EL (cell line): ENCODE results near the gene ADAMTSL1.

Source experiments
- DNase-seq: peaks from one replicate; pipeline ENCODE4 v3.0.0-alpha.2; 2016

Gene ADAMTSL1

DNA sequence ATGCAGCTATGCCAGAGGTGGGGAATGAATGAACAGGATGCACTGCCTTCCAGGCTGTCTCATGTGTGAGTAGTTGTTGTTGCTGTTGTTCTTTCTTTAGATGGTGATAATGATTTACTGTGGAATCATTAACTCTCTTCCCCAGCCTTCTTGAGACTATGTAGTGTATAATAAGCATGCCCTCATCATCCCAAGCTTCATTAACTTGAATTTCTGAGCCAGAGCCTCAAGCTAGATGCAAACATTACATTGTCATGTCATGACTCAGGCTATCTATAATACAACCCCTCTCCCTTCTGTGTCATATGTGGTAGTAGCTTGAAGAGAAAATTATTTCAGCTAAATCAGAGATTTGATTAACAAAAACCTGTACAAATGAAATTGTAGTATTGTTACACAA is 10.0 kb upstream of the ADAMTSL1 start:
- peak; percentile 73 for DNase-seq

DNA sequence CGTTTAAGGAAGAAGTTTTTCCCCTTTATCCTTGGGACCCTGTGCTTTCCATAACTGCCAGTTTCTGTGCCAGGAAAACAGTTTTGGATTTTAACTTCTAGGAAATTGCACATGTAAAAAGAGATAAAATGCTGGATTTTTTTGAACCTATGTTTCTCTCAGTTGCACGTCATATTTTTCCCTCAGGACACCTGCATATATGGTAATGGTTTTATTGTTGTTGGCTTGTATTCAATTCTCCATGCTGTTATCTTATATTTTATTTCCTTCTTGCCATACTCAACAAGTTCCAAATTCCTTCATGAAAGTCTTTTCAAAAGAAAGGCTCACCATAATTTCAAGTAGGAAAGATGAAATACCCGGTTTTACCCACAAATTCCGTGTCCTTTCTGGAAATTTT is 7.9 kb upstream of the ADAMTSL1 start:
- DNase-seq, result no peak

DNA sequence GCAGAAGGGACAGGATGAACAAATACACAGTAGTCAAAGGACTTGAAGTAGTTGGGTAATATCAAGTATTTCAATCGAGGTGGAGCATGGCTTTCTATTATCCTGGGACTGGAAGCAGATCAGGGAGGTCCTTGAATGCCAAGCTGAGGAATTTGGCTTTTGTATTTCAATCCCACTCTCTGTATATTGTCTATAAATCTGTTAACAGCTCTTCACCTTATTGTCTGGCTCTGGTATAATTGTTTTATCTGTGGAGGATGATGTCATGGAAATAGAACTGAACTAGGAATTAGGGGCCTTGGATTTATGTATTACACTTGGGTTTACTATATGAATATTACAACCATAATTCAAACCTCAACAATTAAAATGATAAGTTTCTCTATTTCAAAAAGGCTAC is 6.3 kb upstream of the ADAMTSL1 start:
- DNase-seq, result no peak

DNA sequence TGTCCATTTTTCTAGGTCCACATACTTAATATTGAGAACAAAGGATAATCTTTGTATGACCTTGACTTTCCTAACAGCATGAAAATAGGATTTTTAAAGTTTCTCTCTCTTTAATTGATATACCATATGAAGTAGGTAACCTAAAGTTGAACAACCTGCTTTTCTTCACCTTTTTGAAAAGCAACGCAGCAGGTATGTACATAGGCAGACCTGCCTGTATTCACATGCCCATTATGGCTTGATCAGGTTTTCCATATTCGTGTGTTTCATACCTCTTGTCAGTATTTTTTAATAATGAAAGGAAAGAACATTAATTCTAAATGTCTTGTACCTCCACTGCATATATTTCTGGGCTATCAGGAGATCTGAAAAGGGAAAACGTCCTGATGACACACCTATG is 1.5 kb upstream of the ADAMTSL1 start:
- no peak for DNase-seq

DNA sequence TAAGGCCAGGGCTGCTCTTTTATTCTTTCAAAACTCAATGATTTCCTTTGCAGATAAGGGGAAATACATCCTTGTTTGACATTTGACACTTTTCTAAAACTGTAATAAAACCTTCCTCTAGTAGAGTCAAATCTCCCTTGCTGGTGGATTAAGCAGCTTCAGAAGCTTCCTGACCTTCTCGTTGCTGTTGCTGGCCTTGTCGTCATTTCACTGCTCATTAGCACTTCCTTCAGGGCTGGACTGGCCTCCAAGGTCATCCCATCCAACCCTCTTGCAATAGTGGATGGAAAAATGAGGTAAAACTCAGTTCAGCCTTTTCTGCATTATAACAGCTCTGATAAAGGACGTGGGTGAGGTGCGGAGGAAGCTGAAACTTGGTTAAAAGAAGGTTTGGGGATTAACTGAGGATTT is 1.1 kb upstream of the ADAMTSL1 start:
- DNase-seq, result no peak

DNA sequence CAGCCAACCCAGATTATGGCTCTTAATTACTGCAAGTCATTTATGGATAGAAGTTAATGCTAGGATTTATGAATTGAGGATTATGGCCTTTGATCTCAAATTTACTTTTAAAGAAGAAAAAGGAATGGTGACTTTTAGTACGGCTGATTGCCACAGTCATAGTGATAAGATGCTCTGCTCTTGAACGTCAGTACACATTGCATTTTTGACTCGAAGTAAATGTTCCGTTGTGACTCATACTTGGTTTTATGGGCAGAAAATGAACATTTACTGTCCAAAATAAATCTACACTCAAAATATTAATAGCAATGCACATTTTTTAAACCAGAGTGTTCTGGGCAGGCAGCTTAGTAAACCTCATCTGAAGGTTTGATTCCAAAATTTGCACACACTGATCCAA is 830 bp downstream of the ADAMTSL1 start:
- DNase-seq, result peak; percentile 62

DNA sequence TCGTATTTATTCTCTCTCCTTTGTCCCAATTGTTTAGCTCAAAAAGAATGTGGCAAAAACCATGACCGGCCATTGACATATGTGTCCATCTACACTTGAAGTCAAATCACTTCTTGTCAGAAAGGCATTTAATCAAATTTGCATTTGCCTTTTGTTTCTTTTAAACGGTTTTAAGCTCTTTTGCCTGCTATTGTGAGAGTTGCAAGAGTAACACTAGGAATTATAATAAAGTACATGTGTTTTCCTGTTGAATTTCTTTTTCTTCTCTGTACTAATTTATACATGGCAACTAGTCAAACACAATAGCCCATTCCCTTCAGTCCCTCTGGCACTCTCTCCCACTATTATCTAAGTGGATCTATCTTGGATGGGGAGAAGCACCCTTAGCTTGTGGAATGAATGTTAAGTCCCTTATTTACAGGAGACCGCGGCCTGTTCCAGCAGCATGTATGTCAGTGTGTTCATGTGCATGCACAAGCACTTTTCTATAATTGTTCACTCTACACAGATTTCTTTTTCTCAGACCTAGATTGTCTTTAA is 3.2 kb downstream of the ADAMTSL1 start:
- no peak for DNase-seq

DNA sequence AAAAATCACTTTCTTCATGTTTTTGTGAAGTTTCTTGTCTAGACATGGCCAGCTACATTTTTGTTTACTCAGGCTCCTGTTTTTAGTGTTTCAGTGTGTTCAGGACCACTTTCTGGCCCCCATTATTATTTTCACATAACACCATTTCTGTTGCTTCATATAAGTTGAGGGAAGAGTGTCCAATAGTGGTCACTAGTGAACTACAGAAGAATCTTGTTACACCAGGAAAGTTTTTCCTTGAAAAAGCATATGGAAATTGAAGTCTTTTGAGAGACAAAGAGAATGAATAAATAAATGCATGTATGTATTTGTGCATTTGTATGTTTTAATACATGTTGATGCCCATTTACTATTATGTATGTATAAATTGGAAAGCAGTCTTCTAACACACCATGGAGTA is 3.8 kb downstream of the ADAMTSL1 start:
- DNase-seq, result no peak

DNA sequence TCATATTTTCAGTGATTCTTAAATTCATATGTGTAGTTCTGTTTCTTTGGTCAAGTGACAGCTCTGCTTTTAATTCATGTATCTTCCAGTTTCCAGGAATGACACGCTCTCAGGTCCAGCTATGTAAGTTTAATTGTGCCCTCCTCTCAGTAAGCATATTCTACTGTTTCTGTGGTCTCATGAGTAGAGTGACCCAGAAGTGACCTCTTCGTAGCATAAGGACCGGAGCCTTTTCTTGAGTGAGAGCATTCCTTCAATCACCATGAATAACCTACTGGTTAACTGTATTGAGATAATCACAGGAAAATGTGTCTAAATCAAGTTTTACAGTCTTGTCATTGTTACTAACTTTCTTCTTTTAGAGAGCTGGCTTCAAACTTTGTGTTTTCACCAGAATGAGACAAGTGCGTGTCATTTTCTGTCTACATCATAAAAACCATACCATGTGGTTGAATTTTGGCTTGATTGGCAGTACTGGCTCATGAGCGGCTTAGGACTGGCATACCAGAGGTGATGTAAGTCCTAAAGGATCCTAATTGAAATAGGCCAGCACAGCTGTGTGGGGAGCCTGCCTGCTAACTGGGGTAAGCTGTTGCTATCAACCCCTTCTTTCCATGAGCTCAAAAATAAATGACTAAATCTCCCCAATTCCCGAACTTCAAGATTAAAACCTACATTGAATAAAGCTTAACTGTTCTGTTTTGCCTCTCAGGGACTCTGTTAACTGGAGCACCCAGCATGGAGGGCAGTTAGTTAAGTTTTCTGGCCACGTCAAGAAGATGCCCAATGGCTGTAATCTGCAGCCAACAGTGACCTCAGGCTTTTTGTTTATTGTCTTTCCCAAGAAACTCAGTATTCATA is 4.8 kb downstream of the ADAMTSL1 start:
- DNase-seq, result peak; percentile 95

DNA sequence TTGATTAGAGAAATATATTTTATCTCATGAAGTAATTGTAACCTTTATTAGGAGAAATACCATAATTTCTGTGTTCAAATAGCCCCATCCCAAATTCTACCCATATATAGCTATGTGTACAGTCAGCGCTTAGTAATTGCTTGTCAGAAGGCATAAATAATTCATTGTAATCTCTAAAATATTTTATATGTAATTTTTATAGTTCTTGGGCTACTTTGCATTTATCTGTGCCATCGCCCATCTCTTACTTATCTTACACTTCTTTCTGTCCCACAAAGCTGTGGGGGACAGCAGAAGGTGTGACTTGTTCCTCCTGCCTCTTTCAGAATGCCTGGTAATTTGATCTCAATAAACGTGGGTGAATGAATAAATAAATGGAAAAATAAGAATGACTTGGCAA is 5.5 kb downstream of the ADAMTSL1 start:
- DNase-seq, result peak; percentile 70

DNA sequence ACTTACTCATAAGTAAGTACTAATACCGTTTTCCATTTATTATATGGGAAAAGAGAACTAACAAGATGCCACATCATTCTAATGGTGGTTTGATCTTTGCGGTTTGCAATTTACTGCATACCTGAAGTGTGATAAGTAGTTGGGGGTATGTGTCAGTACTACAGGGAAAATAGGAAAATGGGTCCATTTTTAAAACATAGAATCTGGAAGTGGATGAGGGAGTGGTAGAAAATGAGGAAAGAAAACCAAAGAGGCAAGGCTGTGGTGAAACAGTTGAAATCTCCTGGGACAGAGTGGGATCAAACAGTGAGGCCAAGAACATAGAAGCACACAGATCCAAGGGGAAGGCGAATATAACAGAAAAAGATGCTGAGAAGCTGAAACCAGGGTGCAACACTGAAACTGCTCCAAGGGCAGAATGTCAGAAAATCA is 6.7 kb downstream of the ADAMTSL1 start:
- DNase-seq, result peak; percentile 88

DNA sequence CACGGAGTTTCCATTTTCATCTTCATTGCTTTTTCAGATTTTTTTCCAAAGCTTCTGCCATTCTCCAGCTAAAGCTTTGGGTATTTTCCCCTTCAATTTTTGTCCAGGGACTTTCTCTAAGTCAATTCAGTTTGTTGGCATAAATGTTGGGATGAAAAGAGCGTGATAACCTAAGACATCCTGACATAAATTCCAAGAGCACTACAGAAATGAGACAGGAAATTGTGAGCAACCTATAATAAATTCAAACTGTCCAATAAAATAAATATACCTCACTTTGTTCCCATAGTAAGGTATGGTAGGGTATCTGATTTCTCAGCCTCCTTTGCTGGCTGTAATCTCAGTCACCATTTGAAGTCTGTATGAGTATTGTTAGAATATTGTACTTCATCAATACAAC is 8.4 kb downstream of the ADAMTSL1 start:
- DNase-seq, result no peak

DNA sequence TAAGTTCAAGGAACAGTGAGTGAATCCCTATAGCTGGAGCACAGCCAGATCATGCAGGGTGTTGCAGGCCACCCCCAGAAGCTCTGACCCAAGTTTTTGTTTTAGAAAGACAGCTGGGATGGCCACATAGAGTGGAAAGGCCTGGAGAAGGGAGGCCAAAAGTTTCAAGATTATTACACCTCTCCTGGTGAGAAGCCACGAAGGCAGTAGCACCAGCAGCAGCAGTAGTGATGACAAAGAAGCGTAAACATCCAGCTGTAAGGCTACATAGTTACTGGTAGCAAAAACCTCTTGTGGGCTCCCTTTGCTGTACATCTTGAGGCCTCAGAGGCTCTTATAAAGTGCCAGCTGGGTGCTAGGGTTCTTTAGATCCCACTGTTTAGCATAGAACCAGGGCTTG is 11.8 kb downstream of the ADAMTSL1 start:
- no peak for DNase-seq

DNA sequence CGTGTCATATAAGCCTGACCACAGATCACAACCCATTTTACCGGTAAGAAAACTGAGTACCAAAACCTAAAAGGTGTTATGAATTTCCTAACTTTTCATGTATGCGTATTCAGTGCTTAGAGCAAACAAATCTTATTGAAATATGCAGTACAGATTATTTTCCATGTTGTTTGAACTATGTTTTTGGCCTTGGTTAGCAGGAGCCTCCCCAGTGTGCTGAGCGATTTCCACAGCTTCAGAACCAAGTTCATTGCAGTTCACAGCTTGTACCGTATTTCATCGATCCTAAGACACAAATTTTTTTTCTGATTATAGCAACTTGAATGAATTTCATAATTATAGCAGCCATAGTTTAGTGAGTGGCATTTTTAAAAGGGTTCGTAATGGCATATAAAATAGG is 13.7 kb downstream of the ADAMTSL1 start:
- DNase-seq, result no peak

DNA sequence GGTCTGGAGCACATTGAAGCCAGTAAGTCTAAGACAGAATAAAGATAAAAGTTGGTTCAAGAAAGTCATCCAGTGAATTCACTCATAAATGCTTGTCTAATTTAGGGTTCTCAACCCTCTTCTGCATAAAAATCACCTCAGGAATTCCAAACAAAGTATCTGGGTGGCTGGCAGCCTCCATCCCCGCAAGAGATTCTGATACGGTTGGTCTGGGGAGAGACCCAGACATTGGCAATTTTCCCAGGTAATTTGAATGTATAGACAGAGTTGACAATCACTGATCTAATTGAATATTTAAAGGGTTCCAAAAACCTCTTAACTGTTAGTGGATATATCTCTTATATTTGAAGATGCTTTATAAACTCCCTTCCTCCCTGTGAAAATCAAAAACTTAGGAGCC is 14.9 kb downstream of the ADAMTSL1 start:
- DNase-seq, result no peak

DNA sequence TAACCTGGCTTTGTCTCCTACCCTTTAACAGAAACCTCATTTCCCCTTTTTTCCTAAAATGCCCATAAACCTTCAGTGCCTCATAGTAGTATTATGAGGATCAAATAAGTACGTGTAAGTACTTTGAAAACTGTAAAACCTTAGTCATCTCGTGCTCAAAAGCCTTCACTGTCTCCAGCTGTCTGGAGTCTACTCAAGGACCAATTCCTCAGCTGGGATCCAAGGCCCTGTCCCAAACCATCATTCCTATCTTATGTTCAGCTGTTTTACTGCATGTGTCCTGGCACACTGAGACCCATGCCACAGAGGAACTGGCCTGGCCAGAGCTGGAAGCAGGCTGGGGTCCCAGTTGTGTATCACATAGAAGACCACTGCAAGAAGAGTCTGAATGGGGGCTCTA is 15.9 kb downstream of the ADAMTSL1 start:
- peak; percentile 76 for DNase-seq

DNA sequence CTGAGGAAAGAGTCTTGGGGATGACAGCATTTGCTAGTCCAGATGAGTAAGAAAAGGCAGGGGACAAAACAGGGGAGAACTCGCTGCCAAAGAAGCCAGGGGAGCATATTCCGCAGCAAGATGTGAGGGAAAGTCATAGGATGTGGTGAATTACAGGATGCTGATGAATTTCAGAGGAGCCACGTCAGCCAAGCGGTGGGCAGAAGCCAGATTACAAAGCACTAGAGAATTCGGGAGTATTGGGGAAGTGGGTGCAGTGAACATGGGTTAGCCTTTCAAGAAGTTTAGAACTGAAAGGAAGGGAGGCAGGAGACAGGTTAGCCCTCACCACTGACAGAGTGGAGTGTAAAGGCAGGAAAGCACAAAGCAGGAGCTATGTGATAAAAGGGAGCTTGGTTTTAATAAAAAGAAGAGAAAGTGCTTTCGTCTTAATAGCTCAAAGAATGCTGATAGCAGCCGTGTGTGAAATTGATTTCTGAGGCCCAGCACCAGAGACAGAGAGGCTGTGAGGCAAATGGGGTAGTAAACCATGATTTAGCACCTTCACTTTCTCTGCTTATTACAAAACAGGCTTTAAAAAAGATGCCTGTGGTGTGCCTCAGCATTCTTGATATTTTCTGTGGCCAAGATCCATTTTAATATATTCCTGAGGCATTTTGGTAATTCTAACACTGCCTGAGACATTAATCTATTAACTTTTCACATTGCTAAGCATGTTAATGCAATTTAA is 16.9 kb downstream of the ADAMTSL1 start:
- peak; percentile 100 for DNase-seq

DNA sequence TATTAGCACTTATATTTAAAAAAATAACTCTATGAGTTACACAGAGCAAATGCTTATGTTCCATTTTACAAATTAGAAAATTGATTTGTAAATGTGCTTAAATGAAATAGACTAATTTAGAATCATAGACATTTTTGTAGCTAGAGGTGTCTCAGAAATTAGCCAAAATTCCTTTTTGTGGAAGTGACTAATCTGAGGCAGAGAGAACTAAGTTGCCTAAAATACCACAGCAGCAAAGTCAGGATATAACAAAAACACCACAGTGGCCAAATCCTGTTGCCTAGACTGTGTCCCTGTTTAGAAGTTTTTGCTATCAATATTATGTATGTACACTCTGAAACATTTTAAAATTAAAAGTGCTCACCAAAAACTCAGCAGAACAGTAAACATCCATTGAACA is 18.7 kb downstream of the ADAMTSL1 start:
- DNase-seq, result peak; percentile 58

DNA sequence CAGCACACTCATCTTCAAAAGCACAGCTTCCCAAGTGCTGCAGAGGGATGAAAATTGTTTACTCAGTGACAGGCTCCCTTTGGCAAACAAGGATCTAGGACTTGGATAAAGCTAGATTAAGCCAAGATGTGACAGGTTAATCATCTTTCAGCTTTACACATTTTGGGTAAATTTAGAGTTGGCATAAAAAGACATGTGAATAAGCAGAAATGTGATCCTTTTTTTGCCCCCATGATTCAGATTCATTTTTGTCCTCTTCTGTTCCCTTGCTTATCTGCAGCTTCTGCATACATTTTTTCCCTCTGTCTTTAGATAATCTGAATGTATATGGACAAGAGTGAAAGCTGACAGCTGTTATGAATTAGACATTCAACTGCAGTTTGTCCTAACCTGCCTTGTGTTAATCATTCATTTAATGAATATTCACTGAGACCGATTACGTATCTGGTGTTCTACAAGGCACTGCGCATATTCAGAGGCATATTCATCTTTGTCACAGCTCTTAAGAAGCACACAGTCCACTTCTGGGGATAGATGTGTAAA is 19.6 kb downstream of the ADAMTSL1 start:
- peak; percentile 43 for DNase-seq

DNA sequence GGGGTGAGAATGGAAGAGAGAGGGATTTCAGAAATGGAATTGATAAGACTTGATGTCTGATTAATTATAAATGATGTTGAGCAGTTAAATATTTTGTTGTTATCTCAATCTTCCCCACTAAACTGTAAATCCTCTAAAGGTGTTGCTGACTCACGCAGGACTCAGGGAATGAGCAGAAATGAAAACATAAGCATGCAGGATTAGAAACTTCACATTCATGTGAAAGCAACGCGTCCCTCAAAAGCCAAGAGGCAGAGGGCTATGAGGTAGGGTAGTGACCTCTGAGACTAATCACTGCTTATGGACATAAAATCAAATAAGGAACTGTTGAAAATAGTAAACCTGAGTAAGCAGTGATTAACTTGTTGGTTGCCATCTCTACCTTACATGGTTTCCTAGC is 21.1 kb downstream of the ADAMTSL1 start:
- DNase-seq, result no peak

DNA sequence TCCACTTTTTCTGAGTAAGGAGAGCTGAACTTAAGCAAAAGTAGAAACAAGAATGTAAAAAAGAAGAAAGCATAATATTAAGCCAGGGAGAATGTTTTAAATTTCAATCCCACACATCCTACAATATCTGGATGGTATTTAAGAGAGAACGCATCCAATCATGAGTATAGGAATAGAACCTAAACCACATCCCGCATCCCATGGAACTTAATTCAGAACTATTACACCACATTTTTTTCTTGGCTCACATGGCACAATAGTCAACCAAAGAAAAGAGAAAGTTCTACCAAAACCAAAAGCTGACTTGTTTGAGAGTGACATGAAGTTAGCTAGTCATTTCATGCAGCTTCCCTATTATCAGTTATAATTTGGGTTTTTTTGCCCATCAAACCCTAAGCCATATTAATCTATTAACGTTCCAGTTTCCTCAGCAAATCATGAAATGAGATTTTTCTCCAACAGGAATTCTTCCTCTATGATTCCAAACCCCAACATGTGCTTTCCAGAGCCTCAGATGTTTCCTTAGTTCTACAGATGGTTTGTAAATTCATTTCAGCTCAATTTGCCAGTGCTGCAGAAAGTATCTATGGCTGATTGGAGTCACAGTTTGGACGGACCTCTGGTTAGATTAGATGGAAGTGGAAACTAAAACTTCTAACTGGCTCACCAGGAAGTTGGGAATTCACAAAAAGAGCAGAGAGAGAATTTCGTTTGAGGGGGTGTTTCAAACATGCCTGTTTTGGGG is 22.5 kb downstream of the ADAMTSL1 start:
- no peak for DNase-seq

DNA sequence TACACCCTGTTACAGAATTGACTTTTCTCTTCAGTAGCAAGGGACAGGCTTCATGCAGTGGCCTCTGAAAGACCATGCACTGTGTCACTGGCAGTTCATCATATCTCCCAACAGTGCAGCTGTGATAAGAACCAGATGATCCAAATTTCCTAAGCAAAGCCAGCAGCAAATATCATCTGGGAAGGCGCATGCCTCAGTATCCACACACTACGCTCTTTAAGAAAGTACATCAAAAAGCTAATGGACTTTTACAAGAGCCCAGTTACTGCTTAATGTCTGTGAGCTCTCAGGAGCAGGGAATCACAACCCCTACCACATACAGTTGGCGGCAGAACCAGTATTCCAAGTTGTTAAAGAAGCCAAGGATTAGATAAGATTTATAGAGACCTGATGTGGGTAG is 25.1 kb downstream of the ADAMTSL1 start:
- DNase-seq, result no peak

DNA sequence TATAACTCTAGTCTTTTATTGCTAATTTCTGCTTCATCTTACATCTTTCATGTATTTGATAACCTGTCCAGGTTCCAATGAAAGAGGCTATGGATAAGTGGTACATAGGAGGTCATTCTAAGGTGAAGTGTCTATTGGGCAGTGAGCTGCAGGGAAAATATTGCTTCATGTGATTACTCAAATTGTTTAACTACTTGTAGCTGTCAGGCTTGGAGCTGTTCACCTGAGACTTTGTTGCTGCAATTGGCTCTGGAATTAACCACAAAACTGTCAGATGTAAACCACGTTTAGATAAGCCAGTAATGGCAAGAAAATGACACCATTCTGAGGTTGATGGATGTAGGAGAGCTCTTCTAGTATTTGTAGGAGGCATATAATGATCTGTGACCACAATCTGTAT is 26.0 kb downstream of the ADAMTSL1 start:
- DNase-seq, result no peak
